GOT3 (cell line): Measurements from ENCODE around the gene CLSTN1.
"Not testable (repeated sequence)": the region's sequence is repeated elsewhere in the genome, so short reads cannot be mapped to it uniquely, and the experiment has no call there.

Experiments used
- DNase-seq: peaks from one replicate; lab custom pipeline; 2025; ENCODE audit warnings: mixed read lengths; lab: John Stamatoyannopoulos, UW

Gene CLSTN1

DNA sequence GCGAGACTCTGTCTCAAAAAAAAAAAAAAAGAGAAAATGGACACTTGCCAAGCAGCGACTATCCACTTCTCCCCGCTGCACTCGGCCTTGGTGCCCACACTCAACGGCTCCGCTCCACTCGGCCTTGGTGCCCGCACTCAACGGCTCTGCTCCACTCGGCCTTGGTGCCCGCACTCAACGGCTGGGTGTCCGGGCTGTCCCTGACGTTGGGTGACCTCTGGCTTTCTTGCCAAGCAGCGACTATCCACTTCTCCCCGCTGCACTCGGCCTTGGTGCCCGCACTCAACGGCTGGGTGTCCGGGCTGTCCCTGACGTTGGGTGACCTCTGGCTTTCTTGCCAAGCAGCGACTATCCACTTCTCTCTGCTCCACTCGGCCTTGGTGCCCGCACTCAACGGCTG, 61.3 kb downstream of the CLSTN1 start:
- not testable (repeated sequence) for DNase-seq

DNA sequence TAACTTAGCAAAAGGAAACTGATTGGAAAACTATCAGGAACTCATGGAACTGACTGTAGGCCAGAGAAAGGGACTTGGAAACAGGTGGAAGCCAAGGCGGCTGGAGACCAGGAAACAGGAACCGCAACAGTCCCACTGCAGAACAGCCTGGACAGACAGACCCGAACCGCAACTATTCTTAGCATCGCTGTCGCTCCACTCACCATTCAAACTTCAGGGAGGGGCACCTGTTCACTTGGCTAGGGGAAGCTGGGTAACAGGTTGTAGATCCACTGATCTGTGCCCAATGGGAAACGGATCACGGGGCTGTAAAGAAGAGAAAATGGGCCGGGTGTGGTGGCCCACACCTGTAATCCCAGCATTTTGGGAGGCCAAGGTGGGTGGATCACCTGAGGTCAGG, 61.9 kb downstream of the CLSTN1 start:
- no peak for DNase-seq

DNA sequence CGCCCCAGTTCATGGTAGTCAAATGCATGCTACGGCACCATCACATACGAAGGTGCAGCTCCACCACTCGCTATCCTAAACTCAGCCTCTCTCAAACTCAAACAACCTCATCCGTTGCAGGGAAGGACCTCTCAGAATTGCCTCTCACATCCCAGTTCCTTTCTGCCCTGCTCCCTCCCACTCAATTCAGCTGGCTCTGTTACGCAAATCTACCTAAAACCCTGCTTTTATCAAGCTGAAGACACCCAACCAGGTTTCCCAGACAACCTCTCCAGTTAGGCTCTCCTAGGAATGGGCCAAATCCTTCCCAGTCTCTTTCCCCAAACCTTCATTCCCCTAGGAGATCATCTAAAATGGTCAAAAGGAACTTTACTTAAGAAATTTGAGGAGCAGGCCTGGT, 62.9 kb downstream of the CLSTN1 start:
- DNase-seq, result no peak

DNA sequence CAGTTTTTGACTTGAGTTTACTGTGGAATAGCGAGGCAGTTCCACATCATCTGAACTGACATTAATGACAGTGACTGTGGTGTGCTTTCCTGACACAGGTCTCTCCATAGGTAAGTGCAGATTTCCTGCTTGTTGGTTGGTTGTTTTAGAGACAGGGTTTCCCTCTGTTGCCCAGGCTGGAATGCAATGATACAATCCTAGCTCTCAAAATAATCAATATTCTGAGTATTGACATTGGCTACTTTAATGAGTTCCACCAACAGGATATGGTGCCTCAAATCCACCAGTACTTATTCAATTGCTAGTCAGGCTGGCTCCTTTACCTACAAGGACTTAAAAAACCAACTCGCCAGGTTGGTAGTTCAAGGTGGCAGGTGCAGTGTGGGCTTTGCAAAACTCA, 63.8 kb downstream of the CLSTN1 start:
- no peak for DNase-seq

DNA sequence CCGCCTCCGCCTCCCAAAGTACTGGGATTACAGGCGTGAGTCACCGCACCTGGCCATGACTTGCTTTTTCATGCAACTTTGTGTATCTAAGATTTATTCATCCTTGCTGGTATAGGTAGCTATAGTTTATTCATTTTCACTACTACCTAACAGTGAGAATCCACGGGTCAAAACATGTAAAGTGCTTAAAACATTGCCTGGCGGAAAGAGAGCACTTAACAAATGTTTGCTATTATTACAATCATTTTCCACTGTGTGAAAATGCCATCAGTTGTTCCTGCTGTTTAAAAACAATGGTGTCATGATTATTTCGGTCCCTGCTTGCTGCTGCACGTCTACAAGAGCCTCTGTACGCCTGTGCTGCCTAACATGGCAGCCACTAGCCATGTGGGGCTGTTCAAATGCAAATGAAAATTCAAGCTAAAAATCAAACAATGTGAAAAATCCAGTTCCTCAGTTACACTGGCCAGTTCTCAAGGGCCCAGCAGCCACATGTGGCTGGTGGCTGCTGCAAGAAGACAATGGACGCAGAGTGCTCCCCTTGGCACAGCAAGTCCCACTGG, 65.1 kb downstream of the CLSTN1 start:
- no peak for DNase-seq

DNA sequence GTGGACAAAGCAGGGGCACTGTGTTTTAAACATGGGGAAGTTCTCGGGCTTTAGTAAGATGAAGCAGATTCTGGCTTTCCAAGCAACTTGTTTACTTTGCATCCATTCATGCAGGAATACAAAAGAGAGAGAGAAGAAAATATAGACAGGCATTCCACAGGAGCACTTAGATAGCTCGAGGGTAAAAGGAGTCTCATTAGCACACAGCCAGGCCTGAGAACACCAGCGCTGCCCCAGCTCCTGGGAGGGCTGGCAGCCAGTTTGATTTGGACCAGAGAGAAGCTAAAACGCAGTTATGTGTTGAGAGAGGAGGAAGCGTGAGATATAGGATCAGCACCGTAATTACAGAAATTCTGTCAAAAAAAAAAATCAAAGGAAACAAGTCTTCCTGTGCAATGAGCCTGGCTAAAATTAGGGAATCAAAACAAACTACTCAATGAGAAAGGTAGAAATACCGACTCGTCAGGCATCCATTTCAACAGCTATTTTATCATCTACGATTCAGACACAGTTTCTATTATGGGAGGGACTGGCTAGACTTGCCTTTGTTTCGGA, 68.2 kb downstream of the CLSTN1 start:
- DNase-seq, result no peak

DNA sequence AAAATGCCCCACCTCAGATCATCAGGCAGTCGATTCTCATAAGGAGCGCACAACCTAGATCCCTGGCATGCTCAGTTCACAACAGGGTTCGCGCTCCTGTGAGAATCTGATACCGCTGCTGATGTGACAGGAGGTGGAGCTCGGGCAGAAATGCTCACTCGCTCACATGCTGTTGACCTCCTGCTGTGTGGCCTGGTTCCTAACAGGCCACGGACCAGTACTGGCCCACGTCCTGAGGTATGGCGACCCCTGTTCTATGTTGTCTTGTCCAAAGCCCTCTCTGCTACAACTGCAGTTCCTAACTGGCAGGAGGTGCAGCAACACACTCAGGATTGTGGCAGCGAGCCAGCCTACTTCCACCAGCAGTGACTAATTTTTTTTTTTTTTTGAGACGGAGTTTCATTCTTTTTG, 70.6 kb downstream of the CLSTN1 start:
- no peak for DNase-seq

DNA sequence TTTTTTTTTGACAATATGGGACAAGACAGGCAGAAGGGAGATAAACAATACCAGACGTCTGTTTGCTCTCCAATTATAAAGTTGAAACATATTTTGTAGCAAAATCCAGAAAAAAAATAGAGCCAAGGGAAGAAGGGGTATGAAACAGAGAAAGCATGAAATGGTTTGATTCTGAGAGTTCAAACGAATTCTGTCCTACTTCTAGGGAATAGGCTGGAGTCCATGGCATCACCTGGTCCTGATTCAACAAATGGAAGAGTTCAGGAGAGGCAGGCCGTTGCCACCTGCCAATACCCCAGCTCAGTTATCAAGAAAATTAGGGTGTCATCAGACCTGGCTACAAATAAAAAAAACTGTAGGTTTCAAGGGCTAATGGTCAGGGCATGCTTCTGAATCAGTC, 71.8 kb downstream of the CLSTN1 start:
- DNase-seq, result no peak

DNA sequence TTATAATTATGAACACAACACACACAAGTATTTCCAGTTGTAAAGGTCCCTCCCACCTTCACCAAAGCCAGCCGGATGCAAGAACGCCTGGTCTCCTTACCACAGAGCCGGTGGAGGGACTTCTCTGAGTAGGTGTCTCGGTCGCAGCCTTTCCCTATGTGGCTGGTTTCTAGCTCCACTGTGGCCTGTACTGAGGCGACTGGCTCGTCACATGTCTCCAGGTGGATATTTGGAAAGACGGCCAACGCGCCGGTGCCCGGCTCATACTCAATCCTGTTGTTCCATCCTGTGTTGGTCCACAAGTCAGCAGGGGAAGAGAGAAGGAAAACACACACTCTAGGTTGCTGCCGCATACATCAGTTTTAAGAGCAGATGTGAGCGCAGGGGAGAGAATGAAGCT, 74.4 kb downstream of the CLSTN1 start:
- DNase-seq, result no peak

DNA sequence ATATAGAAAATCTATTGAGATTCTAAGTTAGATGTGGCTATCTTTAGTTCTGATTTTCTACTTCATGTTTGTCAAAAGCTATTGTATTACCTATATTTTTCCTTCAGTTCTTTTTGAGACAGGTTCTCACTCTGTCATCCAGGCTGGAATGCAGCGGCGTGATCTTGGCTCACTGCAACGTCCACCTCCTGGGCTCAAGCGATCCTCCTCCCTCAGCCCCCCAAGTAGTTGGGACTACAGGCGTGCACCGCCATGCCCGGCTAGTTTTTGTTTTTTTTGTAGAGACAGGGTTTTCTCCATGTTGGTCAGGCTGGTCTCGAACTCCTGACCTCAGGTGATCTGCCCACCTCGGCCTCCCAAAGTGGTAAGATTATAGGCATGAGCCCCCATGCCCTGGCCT, 75.4 kb downstream of the CLSTN1 start:
- DNase-seq, result not testable (repeated sequence)

DNA sequence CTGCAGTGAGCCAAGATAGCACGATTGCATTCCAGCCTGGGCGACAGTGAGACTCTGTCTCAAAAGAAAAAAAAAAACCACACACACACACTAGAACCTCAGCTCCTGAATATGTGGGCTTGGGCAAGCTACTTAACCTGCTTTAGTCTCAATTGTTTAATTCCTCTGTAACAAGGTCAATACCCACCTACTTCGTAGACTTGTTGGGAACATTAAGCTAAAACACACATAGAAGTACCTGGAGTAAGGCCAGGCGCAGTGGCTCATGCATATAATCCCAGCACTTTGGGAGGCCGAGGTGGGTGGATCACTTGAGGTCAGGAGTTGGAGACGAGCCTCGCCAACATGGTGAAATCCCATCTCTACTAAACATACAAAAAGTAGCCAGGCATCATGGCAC, 77.1 kb downstream of the CLSTN1 start:
- no peak for DNase-seq

DNA sequence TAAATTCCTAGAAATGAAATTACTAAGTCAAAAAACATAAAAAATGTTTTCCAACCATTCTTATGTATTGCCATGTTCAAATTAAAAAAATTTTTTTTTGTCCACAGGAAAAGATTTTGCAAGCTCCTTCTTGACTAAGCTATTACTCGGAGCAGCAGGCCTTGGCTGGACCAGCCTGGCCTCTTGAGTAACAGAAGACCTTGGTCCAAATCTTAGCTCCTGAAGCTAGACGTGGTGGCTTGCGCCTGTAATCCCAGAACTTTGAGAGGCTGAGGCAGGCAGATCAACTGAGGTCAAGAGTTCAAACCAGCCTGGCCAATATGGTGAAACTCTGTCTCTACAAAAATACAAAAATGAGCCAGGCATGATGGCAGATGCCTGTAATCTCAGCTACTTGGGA, 77.6 kb downstream of the CLSTN1 start:
- no peak for DNase-seq

DNA sequence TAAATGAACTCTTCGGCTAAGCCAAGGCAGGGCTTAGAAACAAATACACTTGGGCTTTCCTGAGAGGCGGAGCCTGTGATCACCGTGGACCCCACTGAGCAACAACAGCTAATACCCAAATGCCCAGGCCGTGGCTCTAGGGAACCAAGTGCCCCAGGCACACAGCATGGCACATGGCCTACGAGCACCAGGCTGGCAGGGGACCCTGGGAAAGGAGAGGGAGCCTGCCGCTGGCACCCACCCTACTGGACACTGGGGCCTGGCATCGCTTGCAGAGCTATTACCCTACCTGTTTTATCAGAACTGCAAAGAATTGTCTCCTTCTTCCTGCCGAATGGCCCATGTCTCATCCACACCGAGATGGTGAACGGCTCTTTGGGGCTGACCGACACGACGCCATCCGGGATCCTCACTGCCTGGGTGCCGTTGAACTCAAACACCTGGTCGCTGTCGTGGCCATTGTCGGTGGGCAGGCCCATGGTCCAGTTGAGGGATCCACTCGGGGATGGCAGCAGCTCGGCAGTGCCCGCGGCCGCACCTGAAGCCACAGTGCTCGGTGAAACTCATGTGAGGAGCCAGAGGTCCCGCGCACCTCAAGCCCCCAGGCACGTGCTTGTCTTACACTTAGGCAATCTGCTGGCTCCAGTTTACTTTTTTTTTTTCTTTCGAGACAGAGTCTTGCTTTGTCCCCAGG, 79.5 kb downstream of the CLSTN1 start:
- DNase-seq, result no peak

DNA sequence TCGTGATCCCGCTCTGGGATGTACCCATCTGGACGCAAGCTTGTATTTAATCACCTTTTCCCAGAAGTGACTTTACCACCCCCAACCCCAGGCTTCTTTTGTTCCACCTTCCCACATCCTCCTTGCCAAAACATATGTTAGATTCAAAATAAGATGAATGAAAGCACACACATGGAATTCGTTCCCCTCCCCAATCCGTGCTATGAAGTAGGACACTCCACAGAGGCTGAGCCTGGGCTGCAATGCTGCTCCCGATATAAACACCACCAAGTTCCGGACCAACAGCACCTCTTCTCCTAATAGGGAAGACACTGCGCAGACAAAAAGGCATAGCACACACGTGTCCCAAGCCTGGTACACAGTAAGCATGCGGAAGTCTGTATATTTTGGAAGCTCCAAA, 86.1 kb downstream of the CLSTN1 start:
- no peak for DNase-seq

DNA sequence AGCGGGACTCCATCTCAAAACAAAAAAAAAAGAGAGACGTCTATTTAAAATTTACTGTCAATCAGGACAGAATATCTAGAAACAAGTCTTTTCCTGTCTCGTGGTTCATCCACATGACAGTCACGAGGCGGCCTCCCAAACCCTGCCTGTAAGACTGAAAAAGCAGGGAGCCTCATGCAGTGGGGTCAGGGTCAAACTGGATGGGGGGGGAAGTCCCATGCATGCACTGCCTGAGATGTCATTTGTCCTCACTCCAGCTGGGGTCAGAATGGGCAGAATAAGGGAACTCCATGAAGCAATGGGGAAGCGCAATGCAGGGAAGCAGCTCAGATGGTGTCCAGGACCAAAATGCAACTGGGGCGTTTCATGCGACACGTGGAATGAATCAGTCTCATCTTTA, 86.7 kb downstream of the CLSTN1 start:
- DNase-seq, result no peak

DNA sequence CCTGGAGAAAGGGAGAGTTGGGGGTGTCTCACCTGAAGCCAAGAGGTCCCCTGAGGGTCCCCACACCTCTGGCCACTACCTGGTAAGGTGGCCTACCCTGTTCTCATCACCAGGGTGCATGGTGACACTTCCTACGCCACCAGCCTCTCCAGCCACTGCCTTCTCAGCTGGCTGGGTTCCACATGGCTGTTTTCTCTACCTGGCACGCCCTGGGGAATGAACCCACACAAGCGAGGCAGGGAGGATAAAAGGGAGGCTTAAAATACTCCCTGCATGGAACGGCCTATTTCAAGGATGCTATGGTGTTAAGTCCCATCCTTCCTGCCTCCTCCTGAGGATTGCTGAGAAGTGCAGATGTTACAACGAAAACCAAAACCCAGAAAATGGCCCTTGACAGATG, 87.5 kb downstream of the CLSTN1 start:
- no peak for DNase-seq

DNA sequence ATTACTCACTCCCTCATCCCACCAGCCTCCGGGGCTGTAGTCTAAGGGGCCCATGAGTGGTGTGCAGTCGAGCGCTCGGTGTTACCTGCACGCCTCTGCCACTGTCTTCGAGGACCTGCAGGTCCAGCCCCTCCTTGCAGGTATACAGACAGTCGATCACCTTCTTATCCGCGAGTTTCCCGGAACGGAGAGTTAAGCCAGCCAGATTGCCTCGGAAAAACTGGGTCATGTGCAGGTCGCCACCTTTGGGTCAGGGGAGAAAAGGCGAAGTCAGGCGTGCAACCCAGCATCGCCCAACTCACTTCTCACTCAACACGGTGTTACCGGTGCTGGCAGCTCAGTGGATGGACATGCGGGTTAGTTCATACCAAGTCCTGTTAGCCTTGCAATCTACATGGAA, 88.0 kb downstream of the CLSTN1 start:
- no peak for DNase-seq

DNA sequence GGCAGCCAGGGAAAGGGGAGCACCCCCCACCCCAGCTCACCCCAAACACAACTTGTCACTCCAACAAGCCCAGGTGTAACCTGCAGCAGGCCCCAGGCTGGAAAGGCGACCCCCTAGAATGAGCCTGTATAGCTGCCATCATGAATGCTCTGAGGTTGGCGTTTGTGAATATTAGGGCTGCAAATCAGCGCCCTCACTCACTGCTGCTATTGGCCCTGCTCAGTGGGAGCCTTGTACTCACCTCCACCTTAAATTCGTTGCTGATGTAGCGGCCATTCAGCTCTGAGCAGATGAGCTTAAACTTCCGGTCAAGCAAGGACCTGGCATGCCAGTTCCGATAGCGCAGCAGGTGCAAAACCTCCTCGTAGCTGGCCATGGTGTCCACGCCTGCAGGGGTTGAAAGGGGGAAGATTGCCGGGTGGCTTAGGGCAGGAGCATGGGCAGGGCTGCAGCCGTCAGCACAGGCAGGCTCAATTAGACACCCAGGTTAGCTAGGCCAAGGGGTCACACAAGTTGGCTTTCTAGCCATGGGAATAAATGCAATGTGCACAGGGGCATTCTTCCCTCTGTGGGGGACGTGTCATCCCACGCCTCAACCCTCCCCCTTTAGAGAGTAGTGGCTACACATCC, 90.5 kb downstream of the CLSTN1 start:
- DNase-seq, result no peak

DNA sequence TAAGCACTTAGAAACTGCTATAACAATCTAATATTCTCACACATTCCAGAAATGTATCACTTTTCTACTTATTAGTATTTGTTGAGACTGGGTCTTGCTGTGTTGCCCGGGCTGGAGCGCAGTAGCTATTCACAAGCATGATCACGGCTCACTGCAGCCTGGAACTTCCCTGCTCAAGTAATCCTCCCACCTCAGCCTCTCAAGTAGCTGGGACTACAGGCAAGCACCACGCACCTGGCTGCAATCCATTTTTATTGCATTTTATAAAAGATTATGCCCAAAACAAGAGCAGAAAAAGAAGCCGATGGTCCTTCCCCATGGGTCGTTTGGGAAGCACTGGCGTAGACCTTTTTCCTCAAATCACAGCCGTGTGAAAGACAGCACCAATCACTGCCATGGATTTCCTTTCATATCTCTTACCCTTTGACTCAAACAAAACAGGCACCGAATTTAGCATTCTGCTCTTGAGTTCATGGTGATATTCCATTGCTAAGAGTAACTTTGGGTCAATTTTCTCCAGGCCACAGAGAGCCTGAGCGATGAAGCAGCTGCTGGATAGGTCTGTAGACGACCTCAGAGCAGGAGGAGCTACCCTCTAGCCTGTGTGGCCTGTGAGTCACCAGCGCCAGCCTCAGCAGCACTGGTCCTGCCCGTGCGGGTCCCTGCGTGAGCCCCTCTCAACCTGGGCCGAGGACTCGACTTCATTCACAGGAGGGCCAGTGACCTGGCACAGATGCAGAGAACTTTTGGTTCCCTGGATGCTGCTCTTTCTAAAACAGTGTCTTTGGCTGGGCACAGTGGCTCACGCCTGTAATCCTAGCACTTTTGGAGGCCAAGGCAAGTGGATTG, 91.4 kb downstream of the CLSTN1 start:
- no peak for DNase-seq

DNA sequence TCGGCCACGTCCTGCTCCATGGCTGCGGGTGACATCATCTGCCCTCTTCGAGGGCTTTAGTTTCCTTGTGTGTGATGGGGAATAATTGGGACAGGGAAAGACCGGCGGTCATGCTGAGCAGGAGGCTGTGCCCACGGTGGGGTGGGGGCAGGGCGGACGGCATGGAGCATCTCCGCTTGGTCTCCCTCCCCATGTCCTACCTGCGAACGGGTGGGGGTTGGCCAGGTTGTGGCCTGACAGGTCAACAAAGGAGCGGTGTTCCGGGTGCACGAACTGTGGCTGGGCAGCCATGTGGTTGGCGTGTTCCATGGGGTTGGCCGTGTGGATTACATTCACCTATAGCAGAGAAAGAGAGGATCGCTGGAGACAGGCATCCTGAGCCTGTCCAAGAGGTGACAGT, 92.2 kb downstream of the CLSTN1 start:
- DNase-seq, result no peak

DNA sequence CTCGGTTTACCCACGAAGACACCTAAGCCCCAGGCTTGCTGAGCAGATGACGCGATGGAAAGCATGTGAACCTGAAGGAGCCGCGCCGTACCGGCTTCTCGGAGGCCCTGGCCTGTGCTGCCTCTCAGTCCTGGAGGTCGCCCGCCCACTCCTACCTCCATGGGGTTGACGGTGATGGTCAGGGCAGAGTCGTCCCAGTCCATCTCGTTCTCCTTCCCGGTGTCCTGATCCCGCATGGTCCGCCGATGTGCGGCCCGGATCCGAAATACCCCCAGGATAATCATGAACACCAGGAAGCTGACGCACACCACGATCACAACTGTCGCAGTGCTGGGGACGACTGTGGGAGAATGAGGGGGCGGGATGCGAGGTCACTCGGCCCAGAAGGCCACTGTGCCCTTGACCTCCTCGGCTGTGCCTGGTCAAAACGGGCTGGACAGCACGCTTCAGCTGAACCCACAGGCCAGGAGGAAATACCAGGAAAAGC, 92.7 kb downstream of the CLSTN1 start:
- DNase-seq, result no peak
